ENCODE measurements around the gene POP4. TPM values are rescaled to one million over a fixed set of nuclear protein-coding genes. Genes with fewer than 3 reads are reported as not detected.
"Not testable (repeated sequence)": the region's sequence is repeated elsewhere in the genome, so short reads cannot be mapped to it uniquely, and the experiment has no call there.

POP4 gene
- total and polyA plus RNA-seq, 2 of the 13 experiments (the other 11 are each of a cell fraction or from before 2014, with no cell fraction given), result 32.2 to 84.0 TPM

DNA sequence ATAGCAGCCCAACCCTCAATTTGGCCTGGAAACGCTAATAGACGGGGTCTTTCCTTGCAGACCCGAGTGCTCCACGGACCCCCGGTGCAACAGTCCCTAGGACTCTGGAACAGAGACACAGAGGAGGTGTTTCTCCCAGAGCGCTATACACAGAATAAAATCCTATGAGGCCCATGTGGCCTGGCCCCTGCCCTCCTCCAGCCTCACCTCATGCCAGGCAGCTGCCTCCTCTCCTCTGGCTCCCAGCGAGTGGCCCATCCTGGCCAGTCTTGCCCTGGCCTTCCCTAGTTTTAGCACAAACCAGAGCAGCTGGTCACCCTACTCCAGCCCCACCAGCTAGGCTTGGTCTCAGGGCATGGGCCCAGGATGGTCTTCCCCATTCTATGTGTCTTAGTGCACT lies 20.3 kb downstream of the POP4 start:
- 67% methylated on average over 5 of the region's 7 CpGs for WGBS (ENCODE audit: low lambda C conversion rate)
- POLR2A ChIA-PET, result no interaction called here
- TF ChIP-seq ZBTB7A (CRISPR knock-in tag; IDR thresholded peaks at IDR 0.05), result no peak
- TF ChIP-seq, protein P1, sequence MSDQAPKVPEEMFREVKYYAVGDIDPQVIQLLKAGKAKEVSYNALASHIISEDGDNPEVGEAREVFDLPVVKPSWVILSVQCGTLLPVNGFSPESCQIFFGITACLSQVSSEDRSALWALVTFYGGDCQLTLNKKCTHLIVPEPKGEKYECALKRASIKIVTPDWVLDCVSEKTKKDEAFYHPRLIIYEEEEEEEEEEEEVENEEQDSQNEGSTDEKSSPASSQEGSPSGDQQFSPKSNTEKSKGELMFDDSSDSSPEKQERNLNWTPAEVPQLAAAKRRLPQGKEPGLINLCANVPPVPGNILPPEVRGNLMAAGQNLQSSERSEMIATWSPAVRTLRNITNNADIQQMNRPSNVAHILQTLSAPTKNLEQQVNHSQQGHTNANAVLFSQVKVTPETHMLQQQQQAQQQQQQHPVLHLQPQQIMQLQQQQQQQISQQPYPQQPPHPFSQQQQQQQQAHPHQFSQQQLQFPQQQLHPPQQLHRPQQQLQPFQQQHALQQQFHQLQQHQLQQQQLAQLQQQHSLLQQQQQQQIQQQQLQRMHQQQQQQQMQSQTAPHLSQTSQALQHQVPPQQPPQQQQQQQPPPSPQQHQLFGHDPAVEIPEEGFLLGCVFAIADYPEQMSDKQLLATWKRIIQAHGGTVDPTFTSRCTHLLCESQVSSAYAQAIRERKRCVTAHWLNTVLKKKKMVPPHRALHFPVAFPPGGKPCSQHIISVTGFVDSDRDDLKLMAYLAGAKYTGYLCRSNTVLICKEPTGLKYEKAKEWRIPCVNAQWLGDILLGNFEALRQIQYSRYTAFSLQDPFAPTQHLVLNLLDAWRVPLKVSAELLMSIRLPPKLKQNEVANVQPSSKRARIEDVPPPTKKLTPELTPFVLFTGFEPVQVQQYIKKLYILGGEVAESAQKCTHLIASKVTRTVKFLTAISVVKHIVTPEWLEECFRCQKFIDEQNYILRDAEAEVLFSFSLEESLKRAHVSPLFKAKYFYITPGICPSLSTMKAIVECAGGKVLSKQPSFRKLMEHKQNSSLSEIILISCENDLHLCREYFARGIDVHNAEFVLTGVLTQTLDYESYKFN (CRISPR knock-in tag; conservative IDR thresholded peaks at IDR 0.05), result no peak
- TF ChIP-seq, protein P2, sequence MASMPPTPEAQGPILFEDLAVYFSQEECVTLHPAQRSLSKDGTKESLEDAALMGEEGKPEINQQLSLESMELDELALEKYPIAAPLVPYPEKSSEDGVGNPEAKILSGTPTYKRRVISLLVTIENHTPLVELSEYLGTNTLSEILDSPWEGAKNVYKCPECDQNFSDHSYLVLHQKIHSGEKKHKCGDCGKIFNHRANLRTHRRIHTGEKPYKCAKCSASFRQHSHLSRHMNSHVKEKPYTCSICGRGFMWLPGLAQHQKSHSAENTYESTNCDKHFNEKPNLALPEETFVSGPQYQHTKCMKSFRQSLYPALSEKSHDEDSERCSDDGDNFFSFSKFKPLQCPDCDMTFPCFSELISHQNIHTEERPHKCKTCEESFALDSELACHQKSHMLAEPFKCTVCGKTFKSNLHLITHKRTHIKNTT (CRISPR knock-in tag; IDR thresholded peaks at IDR 0.05), result no peak
- TF ChIP-seq NFKBIZ (CRISPR knock-in tag; IDR thresholded peaks at IDR 0.05), result no peak
- no peak for TF ChIP-seq SMYD3 (CRISPR knock-in tag; IDR thresholded peaks at IDR 0.05)
- TF ChIP-seq HOXA9 (CRISPR knock-in tag; IDR thresholded peaks at IDR 0.05; ENCODE audit: borderline replicate concordance), result no peak
- TF ChIP-seq, protein P3, sequence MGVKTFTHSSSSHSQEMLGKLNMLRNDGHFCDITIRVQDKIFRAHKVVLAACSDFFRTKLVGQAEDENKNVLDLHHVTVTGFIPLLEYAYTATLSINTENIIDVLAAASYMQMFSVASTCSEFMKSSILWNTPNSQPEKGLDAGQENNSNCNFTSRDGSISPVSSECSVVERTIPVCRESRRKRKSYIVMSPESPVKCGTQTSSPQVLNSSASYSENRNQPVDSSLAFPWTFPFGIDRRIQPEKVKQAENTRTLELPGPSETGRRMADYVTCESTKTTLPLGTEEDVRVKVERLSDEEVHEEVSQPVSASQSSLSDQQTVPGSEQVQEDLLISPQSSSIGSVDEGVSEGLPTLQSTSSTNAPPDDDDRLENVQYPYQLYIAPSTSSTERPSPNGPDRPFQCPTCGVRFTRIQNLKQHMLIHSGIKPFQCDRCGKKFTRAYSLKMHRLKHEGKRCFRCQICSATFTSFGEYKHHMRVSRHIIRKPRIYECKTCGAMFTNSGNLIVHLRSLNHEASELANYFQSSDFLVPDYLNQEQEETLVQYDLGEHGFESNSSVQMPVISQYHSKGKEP (CRISPR knock-in tag; IDR thresholded peaks at IDR 0.05), result no peak
- TF ChIP-seq ZEB1 (IDR thresholded peaks at IDR 0.05; ENCODE audit: insufficient replicate concordance, low read depth), result no peak
- TF ChIP-seq ZNF614 (CRISPR knock-in tag; IDR thresholded peaks at IDR 0.05; ENCODE audit: borderline replicate concordance), result no peak

GRCh38 chr19:29626832-29627231 lies 20.7 kb downstream of the POP4 start:
- H2AFZ ChIP-seq (ENCODE audit: low read length); ATAC-seq; DNase-seq (ENCODE audit: low spot score); H3K9me3 ChIP-seq (ENCODE audit: low read length); H3K79me2 ChIP-seq (ENCODE audit: insufficient read depth, low read length); BruUV-seq (replicated peaks); H3K27me3 ChIP-seq (ENCODE audit: control insufficient read depth in 1 of 2, insufficient read depth in 2 of 2, low read length in 2 of 2); intact Hi-C loops (cut with micrococcal nuclease; ENCODE audit: unreplicated experiment); H3K4me2 ChIP-seq (ENCODE audit: low read depth, low read length); H3K4me3 ChIP-seq (replicated peaks in 1 of 3; ENCODE audit: insufficient read depth in 1 of 3, low read depth in 2 of 3, low read length in 3 of 3); CTCF ChIA-PET (ENCODE audit: low intra/inter-chr PET ratio, low total read pairs); H3K9ac ChIP-seq (ENCODE audit: insufficient read depth, low read depth, low read length); H3K27ac ChIP-seq (ENCODE audit: extremely low read length, insufficient read depth, low read length); in situ Hi-C loops (cut with HindIII; ENCODE audit: extremely low pct_ligation_motif_present, low pct_unique_long_range_greater_than_20kb); H4K20me1 ChIP-seq (ENCODE audit: insufficient read depth, low read length); FAIRE-seq; H3K36me3 ChIP-seq (replicated peaks in 1 of 2; ENCODE audit: control insufficient read depth in 1 of 2, insufficient read depth in 2 of 2, low read length in 2 of 2): not testable (repeated sequence)
- POLR2A ChIA-PET, result interaction anchor here (1.2 kb wide), 1 partner anchor 21 kb away, joined by 5 read pairs; the partner anchor contains the start of gene POP4
- WGBS (ENCODE audit: low lambda C conversion rate), result 54% methylated on average over 9 of the region's 9 CpGs
- H3K4me1 ChIP-seq (ENCODE audit: insufficient read depth, low read length), result peaks cover 12% of the 10 kb centered on the region

More for the DNA sequence above, 20.3 kb downstream of the POP4 start:
- intact Hi-C loops (cut with micrococcal nuclease; ENCODE audit: unreplicated experiment), result no loop called here
- no peak overlapping the region for H2AFZ ChIP-seq (ENCODE audit: low read length)
- BruUV-seq (replicated peaks), result no TSS peak
- no peaks in the 10 kb centered on the region for H3K79me2 ChIP-seq (ENCODE audit: insufficient read depth, low read length)
- DNase-seq (ENCODE audit: low spot score), result no peak
- CTCF ChIA-PET (ENCODE audit: low intra/inter-chr PET ratio, low total read pairs), result no interaction called here
- no peak for ATAC-seq
- FAIRE-seq, result no peak
- in situ Hi-C loops (cut with HindIII; ENCODE audit: extremely low pct_ligation_motif_present, low pct_unique_long_range_greater_than_20kb), result no loop called here
- no peaks in the 10 kb centered on the region for H3K36me3 ChIP-seq (replicated peaks in 1 of 2; ENCODE audit: control insufficient read depth in 1 of 2, insufficient read depth in 2 of 2, low read length in 2 of 2)
- peaks cover 12% of the 10 kb centered on the region for H3K4me1 ChIP-seq (ENCODE audit: insufficient read depth, low read length)
- no peak overlapping the region for H3K9ac ChIP-seq (ENCODE audit: insufficient read depth, low read depth, low read length)
- no peak overlapping the region for H3K4me2 ChIP-seq (ENCODE audit: low read depth, low read length)
- H3K27ac ChIP-seq (ENCODE audit: extremely low read length, insufficient read depth, low read length), result no peak overlapping the region
- no peaks in the 10 kb centered on the region for H3K9me3 ChIP-seq (ENCODE audit: low read length)
- no peaks in the 10 kb centered on the region for H4K20me1 ChIP-seq (ENCODE audit: insufficient read depth, low read length)
- H3K4me3 ChIP-seq (replicated peaks in 1 of 3; ENCODE audit: insufficient read depth in 1 of 3, low read depth in 2 of 3, low read length in 3 of 3), result no peak overlapping the region
- H3K27me3 ChIP-seq (ENCODE audit: control insufficient read depth in 1 of 2, insufficient read depth in 2 of 2, low read length in 2 of 2), result peaks cover 0 to 1% of the 10 kb centered on the region in 2 experiments; a peak in 3 of 5 replicates
